Testis (tissue), 2 donors: Measurements from ENCODE around the gene MARCHF3.

Experiments
- CTCF ChIP-seq, 3 experiments: fragments of 450-650 bp in 2 of 3; fragments of 200-600 bp in 1 of 3; sonication (generic) in 1 of 3; IDR thresholded peaks; one replicate each; pipeline ENCODE4 v1.5.1; 2016 to 2019; ENCODE audit warnings: antibody characterized with exemption in 3 of 3, mild to moderate bottlenecking in 2 of 3, moderate library complexity in 1 of 3
- POLR2A ChIP-seq: fragments of 450-650 bp; IDR thresholded peaks from one replicate; pipeline ENCODE4 v1.6.1; 2017; ENCODE audit warnings: antibody characterized with exemption, mild to moderate bottlenecking, moderate library complexity

GRCh38 chr5:126973193-126973592 lies 57.2 kb downstream of the MARCHF3 start:
- TF ChIP-seq CTCF (IDR thresholded peaks at IDR 0.05): no peak
- no peak for TF ChIP-seq POLR2A
